ENCODE results near the gene CCBE1. TPM values are rescaled to one million over a fixed set of nuclear protein-coding genes. Genes with fewer than 3 reads are reported as not detected.

Gene CCBE1
- total and polyA plus RNA-seq, 9 of the 15 experiments (the other 6 are each of a cell fraction or from before 2014, with no cell fraction given), result 0.20 TPM; not detected in 8

GRCh38 chr18:59724103-59724502, 26.9 kb upstream of the CCBE1 start (continued):
- TF ChIP-seq ZBTB12 (CRISPR knock-in tag; IDR thresholded peaks at IDR 0.05), result no peak
- no peak for TF ChIP-seq ZNF280A (IDR thresholded peaks at IDR 0.05; ENCODE audit: low read depth, partially characterized antibody)
- no peak for TF ChIP-seq PHF20 (IDR thresholded peaks at IDR 0.05; ENCODE audit: partially characterized antibody)
- TF ChIP-seq, protein P1, sequence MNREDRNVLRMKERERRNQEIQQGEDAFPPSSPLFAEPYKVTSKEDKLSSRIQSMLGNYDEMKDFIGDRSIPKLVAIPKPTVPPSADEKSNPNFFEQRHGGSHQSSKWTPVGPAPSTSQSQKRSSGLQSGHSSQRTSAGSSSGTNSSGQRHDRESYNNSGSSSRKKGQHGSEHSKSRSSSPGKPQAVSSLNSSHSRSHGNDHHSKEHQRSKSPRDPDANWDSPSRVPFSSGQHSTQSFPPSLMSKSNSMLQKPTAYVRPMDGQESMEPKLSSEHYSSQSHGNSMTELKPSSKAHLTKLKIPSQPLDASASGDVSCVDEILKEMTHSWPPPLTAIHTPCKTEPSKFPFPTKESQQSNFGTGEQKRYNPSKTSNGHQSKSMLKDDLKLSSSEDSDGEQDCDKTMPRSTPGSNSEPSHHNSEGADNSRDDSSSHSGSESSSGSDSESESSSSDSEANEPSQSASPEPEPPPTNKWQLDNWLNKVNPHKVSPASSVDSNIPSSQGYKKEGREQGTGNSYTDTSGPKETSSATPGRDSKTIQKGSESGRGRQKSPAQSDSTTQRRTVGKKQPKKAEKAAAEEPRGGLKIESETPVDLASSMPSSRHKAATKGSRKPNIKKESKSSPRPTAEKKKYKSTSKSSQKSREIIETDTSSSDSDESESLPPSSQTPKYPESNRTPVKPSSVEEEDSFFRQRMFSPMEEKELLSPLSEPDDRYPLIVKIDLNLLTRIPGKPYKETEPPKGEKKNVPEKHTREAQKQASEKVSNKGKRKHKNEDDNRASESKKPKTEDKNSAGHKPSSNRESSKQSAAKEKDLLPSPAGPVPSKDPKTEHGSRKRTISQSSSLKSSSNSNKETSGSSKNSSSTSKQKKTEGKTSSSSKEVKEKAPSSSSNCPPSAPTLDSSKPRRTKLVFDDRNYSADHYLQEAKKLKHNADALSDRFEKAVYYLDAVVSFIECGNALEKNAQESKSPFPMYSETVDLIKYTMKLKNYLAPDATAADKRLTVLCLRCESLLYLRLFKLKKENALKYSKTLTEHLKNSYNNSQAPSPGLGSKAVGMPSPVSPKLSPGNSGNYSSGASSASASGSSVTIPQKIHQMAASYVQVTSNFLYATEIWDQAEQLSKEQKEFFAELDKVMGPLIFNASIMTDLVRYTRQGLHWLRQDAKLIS (CRISPR knock-in tag; IDR thresholded peaks at IDR 0.05), result no peak
- TF ChIP-seq SMARCE1 (IDR thresholded peaks at IDR 0.05), result no peak
- TF ChIP-seq NONO (IDR thresholded peaks at IDR 0.05; ENCODE audit: low read depth in 2 of 2, low read length in 1 of 2), result no peak
- no peak for TF ChIP-seq ZNF780A (CRISPR knock-in tag; IDR thresholded peaks at IDR 0.05)
- no peak for TF ChIP-seq TEAD2 (tag; IDR thresholded peaks at IDR 0.05)
- no peak for TF ChIP-seq ZFPM2 (CRISPR knock-in tag; IDR thresholded peaks at IDR 0.05)
